Smooth muscle cell of the coronary artery (primary cell): ENCODE results near the gene UBIAD1. TPM values are rescaled to one million over a fixed set of nuclear protein-coding genes. Genes with fewer than 3 reads are reported as not detected.

Experiments used
- total RNA-seq: library from RNA; depleted of rRNA; stranded (reverse); fragments of >200 nt; gene quantifications from 2 replicates; pipeline ENCODE4 v1.2.3, GENCODE V29; 2014; ENCODE audit warnings: low replicate concordance

The UBIAD1 gene
- 4.6 and 4.7 TPM in 2 replicates for total RNA-seq

GRCh38 chr1:11272832-11273594, at the start of gene UBIAD1:
TSS of gene UBIAD1 (plus strand) at chr1:11273198. CDS start at chr1:11273532, 334 bp downstream.

GRCh38 chr1:11262171-11263049, 10.6 kb upstream of the UBIAD1 start, which contains the start of gene MTOR:
TSS of gene MTOR (minus strand) at chr1:11262551. CDS start at chr1:11259409, 3,142 bp downstream.

Other genes with a start within 250 kb of the UBIAD1 start
- not detected in 2 replicates for gene MASP2, start 226.0 kb upstream of the UBIAD1 start, total RNA-seq
- 9.5 and 18.5 TPM in 2 replicates for gene SRM, start 213.2 kb upstream of the UBIAD1 start, total RNA-seq
- gene EXOSC10, start 173.3 kb upstream of the UBIAD1 start, total RNA-seq = 21.4 and 33.4 TPM in 2 replicates
- 0.23 TPM in 1 of 2 replicates, not detected in the other for gene ANGPTL7, start 83.8 kb upstream of the UBIAD1 start, total RNA-seq
- gene MTOR, start 10.6 kb upstream of the UBIAD1 start, total RNA-seq = 30.3 and 30.8 TPM in 2 replicates
- gene DISP3, start 206.0 kb downstream of the UBIAD1 start, total RNA-seq = under 0.01 TPM in 1 of 2 replicates, not detected in the other